Muscle of arm (tissue), 12 donors: ENCODE measurements around the gene TMEM132A. TPM values are rescaled to one million over a fixed set of nuclear protein-coding genes. Genes with fewer than 3 reads are reported as not detected.
"Not testable (repeated sequence)": the region's sequence is repeated elsewhere in the genome, so short reads cannot be mapped to it uniquely, and the experiment has no call there.

Experiments
- DNase-seq: peaks from one replicate; pipeline ENCODE4 v3.0.0-alpha.2; 2013
- polyA plus RNA-seq, 12 donors: library from polyadenylated mRNA; unstranded; fragments of 120-200 nt; gene quantifications; one replicate each; pipeline ENCODE4 v1.2.1, GENCODE V29; 2013; ENCODE audit not compliant: insufficient read length in 12 of 12

Gene TMEM132A
- polyA plus RNA-seq, 12 donors, result 21.7 to 52.2 (median 35.2) TPM; not detected in 1

- no peak for DNase-seq
Measured at GRCh38 chr11:60954421-60954820, 30.2 kb downstream of the TMEM132A start.

- DNase-seq, result no peak
Measured at GRCh38 chr11:60955571-60955970, 31.3 kb downstream of the TMEM132A start.

- no peak for DNase-seq
Measured at GRCh38 chr11:60957188-60957587, 32.9 kb downstream of the TMEM132A start.

- DNase-seq, result no peak
Measured at GRCh38 chr11:60959431-60959830, 35.2 kb downstream of the TMEM132A start.

- no peak for DNase-seq
Measured at GRCh38 chr11:60960405-60960804, 36.1 kb downstream of the TMEM132A start.

GRCh38 chr11:60964801-60965200, 40.5 kb downstream of the TMEM132A start:
- no peak for DNase-seq

- no peak for DNase-seq
Measured at GRCh38 chr11:60966890-60967289, 42.6 kb downstream of the TMEM132A start.

- DNase-seq, result no peak
Measured at GRCh38 chr11:60968223-60968622, 44.0 kb downstream of the TMEM132A start.

- DNase-seq, result no peak
Measured at GRCh38 chr11:60970369-60970774, 46.1 kb downstream of the TMEM132A start.

- no peak for DNase-seq
Measured at GRCh38 chr11:60970890-60971289, 46.6 kb downstream of the TMEM132A start.

- no peak for DNase-seq
Measured at GRCh38 chr11:60971520-60971919, 47.3 kb downstream of the TMEM132A start, which contains the start of gene CD6. Gene CD6 (plus strand): TSS chr11:60971680. CDS start chr11:60971866, 186 bp downstream.

GRCh38 chr11:60972182-60973030, 48.1 kb downstream of the TMEM132A start:
- DNase-seq, result no peak

GRCh38 chr11:60973699-60974098, 49.4 kb downstream of the TMEM132A start:
- no peak for DNase-seq

GRCh38 chr11:60974316-60974715, 50.1 kb downstream of the TMEM132A start:
- not testable (repeated sequence) for DNase-seq

GRCh38 chr11:60974726-60975125, 50.5 kb downstream of the TMEM132A start:
- no peak for DNase-seq

GRCh38 chr11:60977224-60977623, 53.0 kb downstream of the TMEM132A start:
- DNase-seq, result no peak

GRCh38 chr11:60977836-60978235, 53.6 kb downstream of the TMEM132A start:
- DNase-seq, result no peak

- DNase-seq, result no peak
Measured at GRCh38 chr11:60978546-60979380, 54.5 kb downstream of the TMEM132A start.

GRCh38 chr11:60981515-60981914, 57.3 kb downstream of the TMEM132A start:
- no peak for DNase-seq

GRCh38 chr11:60982184-60982583, 57.9 kb downstream of the TMEM132A start:
- no peak for DNase-seq

GRCh38 chr11:60984149-60984548, 59.9 kb downstream of the TMEM132A start:
- no peak for DNase-seq

- DNase-seq, result no peak
Measured at GRCh38 chr11:60984636-60985035, 60.4 kb downstream of the TMEM132A start.

- no peak for DNase-seq
Measured at GRCh38 chr11:60985501-60985900, 61.2 kb downstream of the TMEM132A start.
